Panc1 (cell line): ENCODE data around the gene PLEKHH2. TPM values are rescaled to one million over a fixed set of nuclear protein-coding genes. Genes with fewer than 3 reads are reported as not detected.

Source experiments
- ATAC-seq: fragments of 200-7000 bp; cut with Tn5 transposase; 2 replicates; pipeline ENCODE4 v1.9.1; 2020; ENCODE audit warnings: mild to moderate bottlenecking, moderate library complexity
- BruUV-seq: library from RNA; stranded (reverse); fragments of 400-500 nt; replicated peaks from 2 replicates; lab custom pipeline; 2021; lab: Mats Ljungman, UMichigan
- CTCF ChIA-PET: fragments of 300-600 bp; sonication (Branson Sonifier 250); formaldehyde crosslinking; loops from one replicate; lab custom pipeline; 2022; ENCODE audit warnings: antibody characterized with exemption; lab: Charles Lee
- POLR2A ChIA-PET: fragments of 300-600 bp; sonication (Branson Sonifier 250); formaldehyde crosslinking; loops from one replicate; lab custom pipeline; 2022; ENCODE audit warnings: antibody characterized with exemption; lab: Charles Lee
- DNase-seq: peaks from one replicate; pipeline ENCODE4 v3.0.0-alpha.2; 2010; ENCODE audit warnings: low read depth, low spot score
- H3K27ac ChIP-seq: 2 replicates; pipeline ENCODE4 v1.5.1; 2011; ENCODE audit warnings: mild to moderate bottlenecking, low read length, inconsistent platforms
- H3K27me3 ChIP-seq: fragments of 200-500 bp; sonication (Bioruptor generic); 2 replicates; pipeline ENCODE4 v1.6.0; 2014; ENCODE audit warnings: low read length, inconsistent platforms; ENCODE audit not compliant: control insufficient read depth, insufficient read depth
- H3K36me3 ChIP-seq: fragments of 200-500 bp; sonication (Bioruptor generic); 2 replicates; pipeline ENCODE4 v1.5.1; 2014; ENCODE audit warnings: inconsistent platforms, mild to moderate bottlenecking, low read length, moderate library complexity; ENCODE audit not compliant: control insufficient read depth, insufficient read depth
- H3K4me1 ChIP-seq: 2 replicates; pipeline ENCODE4 v1.5.1; 2011; ENCODE audit warnings: inconsistent platforms, mild to moderate bottlenecking, low read length, moderate library complexity; ENCODE audit not compliant: control insufficient read depth, insufficient read depth
- H3K4me3 ChIP-seq, 2 experiments: 2 replicates each; pipeline ENCODE4 v1.5.1; 2011 to 2012; ENCODE audit warnings: low read depth in 2 of 2, low read length in 2 of 2, mild to moderate bottlenecking in 2 of 2, inconsistent platforms in 1 of 2, moderate library complexity in 1 of 2
- H3K9me3 ChIP-seq: fragments of 200-500 bp; sonication (Bioruptor generic); 2 replicates; pipeline ENCODE4 v1.5.1; 2014; ENCODE audit warnings: low read depth, mild to moderate bottlenecking, inconsistent platforms, low read length, moderate library complexity; ENCODE audit not compliant: control insufficient read depth, insufficient read depth
- POLR2AphosphoS5 ChIP-seq: IDR thresholded peaks from 2 replicates; pipeline ENCODE4 v1.6.1; 2012; ENCODE audit warnings: mild to moderate bottlenecking, low read depth, low read length, moderate library complexity
- SIN3A ChIP-seq: IDR thresholded peaks from 2 replicates; pipeline ENCODE4 v1.6.1; 2012; ENCODE audit warnings: low read depth, mild to moderate bottlenecking, low read length, moderate library complexity, borderline replicate concordance; ENCODE audit not compliant: insufficient read depth
- TCF7L2 ChIP-seq: IDR thresholded peaks from 2 replicates; pipeline ENCODE4 v1.6.1; 2011; ENCODE audit warnings: mild to moderate bottlenecking, low read depth, low read length, inconsistent platforms
- in situ Hi-C: cut with HindIII; loops from 2 replicates; pipeline ENCODE4 v1.10.0; 2016; ENCODE audit warnings: low sequenced_read_pairs, low pct_unique_long_range_greater_than_20kb
- intact Hi-C: fragments of 100-400 bp; cut with micrococcal nuclease; formaldehyde crosslinking; loops from one replicate; pipeline ENCODE4 v1.10.0; 2022; ENCODE audit not compliant: unreplicated experiment
- total RNA-seq: library from RNA; stranded (reverse); gene quantifications from one replicate; pipeline ENCODE4 v1.2.1, GENCODE V29; 2021; ENCODE audit not compliant: unreplicated experiment
- TF ChIP-seq, protein P1 (sequence below), 2 experiments: IDR thresholded peaks; 2 replicates each; pipeline ENCODE4 v1.6.1; 2011 to 2012; ENCODE audit warnings: low read depth in 2 of 2, control low read depth in 1 of 2, low read length in 1 of 2, mild to moderate bottlenecking in 1 of 2, moderate library complexity in 1 of 2; ENCODE audit not compliant: insufficient read depth in 1 of 2
- TF ChIP-seq, protein P2 (sequence below): fragments of 450-650 bp; IDR thresholded peaks from 2 replicates; pipeline ENCODE4 v1.5.1; 2017; ENCODE audit warnings: mild to moderate bottlenecking

Gene PLEKHH2
- total RNA-seq, 1 experiment from 2014 or later, result 15.0 TPM

DNA sequence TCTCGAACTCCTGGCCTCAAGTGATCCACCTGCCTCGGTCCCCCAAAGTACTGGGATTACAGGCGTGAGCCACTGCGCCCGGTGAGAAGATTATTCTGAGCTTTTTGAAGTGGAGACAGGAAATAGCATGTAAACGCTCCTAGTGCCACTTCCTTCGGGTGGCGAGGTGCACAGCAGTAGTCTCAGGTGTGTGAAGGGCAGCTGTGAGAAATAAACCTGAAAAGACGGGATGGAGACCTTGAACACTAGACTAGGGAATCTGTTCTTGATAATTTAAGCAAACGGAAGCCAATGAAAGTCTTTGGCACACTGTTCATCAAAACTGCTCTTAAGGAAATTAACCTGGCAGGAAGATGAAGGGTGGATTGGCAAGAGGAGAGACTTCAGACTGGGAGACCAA lies 439 bp upstream of the PLEKHH2 start:
- in situ Hi-C loops (no loop called here), intact Hi-C loops (no loop called here)
- no TSS peak for BruUV-seq
- TF ChIP-seq, protein P1, sequence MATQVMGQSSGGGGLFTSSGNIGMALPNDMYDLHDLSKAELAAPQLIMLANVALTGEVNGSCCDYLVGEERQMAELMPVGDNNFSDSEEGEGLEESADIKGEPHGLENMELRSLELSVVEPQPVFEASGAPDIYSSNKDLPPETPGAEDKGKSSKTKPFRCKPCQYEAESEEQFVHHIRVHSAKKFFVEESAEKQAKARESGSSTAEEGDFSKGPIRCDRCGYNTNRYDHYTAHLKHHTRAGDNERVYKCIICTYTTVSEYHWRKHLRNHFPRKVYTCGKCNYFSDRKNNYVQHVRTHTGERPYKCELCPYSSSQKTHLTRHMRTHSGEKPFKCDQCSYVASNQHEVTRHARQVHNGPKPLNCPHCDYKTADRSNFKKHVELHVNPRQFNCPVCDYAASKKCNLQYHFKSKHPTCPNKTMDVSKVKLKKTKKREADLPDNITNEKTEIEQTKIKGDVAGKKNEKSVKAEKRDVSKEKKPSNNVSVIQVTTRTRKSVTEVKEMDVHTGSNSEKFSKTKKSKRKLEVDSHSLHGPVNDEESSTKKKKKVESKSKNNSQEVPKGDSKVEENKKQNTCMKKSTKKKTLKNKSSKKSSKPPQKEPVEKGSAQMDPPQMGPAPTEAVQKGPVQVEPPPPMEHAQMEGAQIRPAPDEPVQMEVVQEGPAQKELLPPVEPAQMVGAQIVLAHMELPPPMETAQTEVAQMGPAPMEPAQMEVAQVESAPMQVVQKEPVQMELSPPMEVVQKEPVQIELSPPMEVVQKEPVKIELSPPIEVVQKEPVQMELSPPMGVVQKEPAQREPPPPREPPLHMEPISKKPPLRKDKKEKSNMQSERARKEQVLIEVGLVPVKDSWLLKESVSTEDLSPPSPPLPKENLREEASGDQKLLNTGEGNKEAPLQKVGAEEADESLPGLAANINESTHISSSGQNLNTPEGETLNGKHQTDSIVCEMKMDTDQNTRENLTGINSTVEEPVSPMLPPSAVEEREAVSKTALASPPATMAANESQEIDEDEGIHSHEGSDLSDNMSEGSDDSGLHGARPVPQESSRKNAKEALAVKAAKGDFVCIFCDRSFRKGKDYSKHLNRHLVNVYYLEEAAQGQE (IDR thresholded peaks at IDR 0.05; ENCODE audit: insufficient read depth in 1 of 2, low read depth in 2 of 2, low read length in 1 of 2), result no peak
- TF ChIP-seq SIN3A (no peak), POLR2AphosphoS5 (no peak), TCF7L2 (no peak)
- TF ChIP-seq, protein P2, sequence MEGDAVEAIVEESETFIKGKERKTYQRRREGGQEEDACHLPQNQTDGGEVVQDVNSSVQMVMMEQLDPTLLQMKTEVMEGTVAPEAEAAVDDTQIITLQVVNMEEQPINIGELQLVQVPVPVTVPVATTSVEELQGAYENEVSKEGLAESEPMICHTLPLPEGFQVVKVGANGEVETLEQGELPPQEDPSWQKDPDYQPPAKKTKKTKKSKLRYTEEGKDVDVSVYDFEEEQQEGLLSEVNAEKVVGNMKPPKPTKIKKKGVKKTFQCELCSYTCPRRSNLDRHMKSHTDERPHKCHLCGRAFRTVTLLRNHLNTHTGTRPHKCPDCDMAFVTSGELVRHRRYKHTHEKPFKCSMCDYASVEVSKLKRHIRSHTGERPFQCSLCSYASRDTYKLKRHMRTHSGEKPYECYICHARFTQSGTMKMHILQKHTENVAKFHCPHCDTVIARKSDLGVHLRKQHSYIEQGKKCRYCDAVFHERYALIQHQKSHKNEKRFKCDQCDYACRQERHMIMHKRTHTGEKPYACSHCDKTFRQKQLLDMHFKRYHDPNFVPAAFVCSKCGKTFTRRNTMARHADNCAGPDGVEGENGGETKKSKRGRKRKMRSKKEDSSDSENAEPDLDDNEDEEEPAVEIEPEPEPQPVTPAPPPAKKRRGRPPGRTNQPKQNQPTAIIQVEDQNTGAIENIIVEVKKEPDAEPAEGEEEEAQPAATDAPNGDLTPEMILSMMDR, result no peak
- ChIA-PET CTCF (interaction anchor here (0.5 kb wide), 1 partner anchor 215 kb away, joined by 3 read pairs; no protein-coding TSS in a partner anchor), POLR2A (interaction anchor here (0.6 to 1.0 kb wide), 2 partner anchors 11 to 70 kb away, joined by 4 read pairs; no protein-coding TSS in a partner anchor)
- DNase-seq, result no peak
- Histone ChIP-seq H3K9me3 (no peaks in the 10 kb centered on the region; the same call in 1 of the 2 replicates), H3K4me3 (peak overlapping the region; percentile 67 to 73), H3K4me1 (peaks cover 19% of the 10 kb centered on the region), H3K27ac (peak overlapping the region; percentile 82), H3K36me3 (no peaks in the 10 kb centered on the region), H3K27me3 (no peaks in the 10 kb centered on the region)
- ATAC-seq, result peak; percentile 3

DNA sequence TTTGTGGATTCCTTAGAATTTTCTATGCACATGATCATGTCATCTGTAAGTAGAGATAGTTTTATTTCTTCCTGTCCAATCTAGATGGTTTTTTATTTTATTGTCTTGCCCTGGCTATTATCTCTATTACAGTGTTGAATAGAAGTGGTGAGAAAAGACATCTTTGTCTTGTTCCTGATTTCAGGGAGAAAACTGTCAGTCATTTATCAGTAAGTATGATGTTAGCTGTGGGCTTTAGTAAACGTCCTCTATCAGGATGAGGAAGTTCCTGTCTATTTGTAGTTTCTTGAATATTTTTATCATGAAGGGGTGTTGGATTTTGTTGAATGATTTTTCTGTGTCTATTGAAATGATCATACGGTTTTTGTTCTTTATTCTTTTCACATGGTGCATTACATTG lies 5.3 kb downstream of the PLEKHH2 start:
- Histone ChIP-seq H3K9me3 (no peaks in the 10 kb centered on the region; the same call in 1 of the 2 replicates), H3K27ac (no peak overlapping the region), H3K27me3 (no peaks in the 10 kb centered on the region), H3K4me3 (no peak overlapping the region), H3K36me3 (no peaks in the 10 kb centered on the region), H3K4me1 (peaks cover 3% of the 10 kb centered on the region; the same call in 1 of the 2 replicates)
- CTCF ChIA-PET, result no interaction called here
- ATAC-seq, result no peak
- in situ Hi-C loops (no loop called here), intact Hi-C loops (no loop called here)
- TF ChIP-seq POLR2AphosphoS5, result no peak
- TF ChIP-seq, protein P2, result no peak
- TF ChIP-seq TCF7L2, result no peak
- TF ChIP-seq, protein P1 (IDR thresholded peaks at IDR 0.05; ENCODE audit: insufficient read depth in 1 of 2, low read depth in 2 of 2, low read length in 1 of 2), result no peak
- TF ChIP-seq SIN3A, result no peak
- no TSS peak for BruUV-seq
- no peak for DNase-seq
- POLR2A ChIA-PET, result no interaction called here
